Neural cell (in vitro differentiated cells): ENCODE data around the gene BIN2.

Source experiments
- CTCF ChIP-seq: fragments of 450-650 bp; IDR thresholded peaks from 2 replicates; pipeline ENCODE4 v1.5.1; 2014; ENCODE audit warnings: antibody characterized with exemption, mild to moderate bottlenecking, moderate library complexity; ENCODE audit not compliant: poor library complexity, severe bottlenecking
- POLR2AphosphoS5 ChIP-seq: IDR thresholded peaks from 2 replicates; pipeline ENCODE4 v1.6.1; 2012
- REST ChIP-seq: IDR thresholded peaks from 2 replicates; pipeline ENCODE4 v1.6.1; 2012; ENCODE audit warnings: borderline replicate concordance

- no peak for TF ChIP-seq CTCF
- TF ChIP-seq REST = no peak
- TF ChIP-seq POLR2AphosphoS5 = no peak
Measured at GRCh38 chr12:51373187-51373586, 49.2 kb upstream of the BIN2 start.
